Retina (tissue), 1 donor: ENCODE data around the gene ATP5PB.

Experiments
- DNase-seq: peaks from one replicate; pipeline ENCODE4 v3.0.0-alpha.2; 2016

ATP5PB gene

DNA sequence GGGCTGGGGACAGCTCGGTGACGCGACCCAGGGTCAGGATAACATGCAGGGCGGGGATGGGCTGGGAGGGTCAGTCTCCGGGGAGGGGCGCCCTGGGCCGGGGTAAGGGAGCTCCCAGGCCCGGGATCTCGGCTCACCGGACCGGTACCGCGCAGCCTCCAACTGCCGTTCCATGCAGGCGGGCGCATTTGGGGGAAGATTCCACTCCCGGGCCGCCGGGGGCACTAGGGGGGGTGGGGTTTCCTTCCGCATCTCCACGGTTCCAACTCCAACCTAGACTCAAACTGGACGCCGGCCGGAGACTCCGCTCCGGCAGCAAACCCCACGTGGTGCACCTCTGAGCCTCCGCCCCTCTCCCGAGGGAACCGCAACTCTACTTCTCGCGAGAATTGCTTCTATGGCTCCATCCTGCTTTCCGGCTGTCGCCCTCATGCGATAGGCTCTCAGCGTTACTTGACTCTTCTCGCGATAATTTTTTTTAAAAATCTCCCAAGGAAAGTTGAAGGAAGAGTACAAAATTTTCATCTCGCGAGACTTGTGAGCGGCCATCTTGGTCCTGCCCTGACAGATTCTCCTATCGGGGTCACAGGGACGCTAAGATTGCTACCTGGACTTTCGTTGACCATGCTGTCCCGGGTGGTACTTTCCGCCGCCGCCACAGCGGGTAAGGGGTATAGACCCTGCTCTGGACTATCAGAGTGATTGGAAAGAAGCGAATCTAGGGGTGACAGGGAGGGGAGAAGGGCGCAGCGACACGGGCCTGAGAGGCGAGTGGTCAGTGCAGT lies at the start of gene ATP5PB, which contains the start of gene WDR77:
TSS of gene ATP5PB (plus strand) at position 547 of the 785 bp plus-strand sequence. CDS start at position 625, 78 bp downstream.
TSS of gene WDR77 (minus strand) at position 339 of the 785 bp plus-strand sequence. CDS start at position 252, 87 bp downstream.
- DNase-seq: peak; percentile 95

- peak; percentile 45 for DNase-seq
Observed at GRCh38 chr1:111399792-111400610, 49.3 kb upstream of the ATP5PB start.

DNA sequence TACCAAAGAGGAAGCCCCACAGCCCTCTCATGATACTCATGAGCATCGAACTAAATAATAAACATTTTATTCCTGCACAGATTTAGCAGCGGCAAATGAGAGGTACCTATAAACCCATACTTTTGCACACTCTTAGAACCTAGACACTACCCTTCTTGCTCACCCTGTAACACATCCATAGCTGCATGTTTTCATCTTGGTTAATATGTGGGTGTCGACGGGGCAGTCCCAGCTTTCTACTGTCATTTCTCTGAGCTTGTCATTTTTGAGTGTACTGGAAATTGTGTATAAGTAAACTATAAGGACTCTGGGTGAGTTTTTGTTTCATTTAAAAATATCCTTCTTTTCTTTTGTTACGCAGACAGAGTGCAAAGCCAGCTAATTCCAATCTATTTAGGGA lies 47.2 kb upstream of the ATP5PB start:
- no peak for DNase-seq

GRCh38 chr1:111404588-111404987 lies 44.7 kb upstream of the ATP5PB start:
- no peak for DNase-seq

DNA sequence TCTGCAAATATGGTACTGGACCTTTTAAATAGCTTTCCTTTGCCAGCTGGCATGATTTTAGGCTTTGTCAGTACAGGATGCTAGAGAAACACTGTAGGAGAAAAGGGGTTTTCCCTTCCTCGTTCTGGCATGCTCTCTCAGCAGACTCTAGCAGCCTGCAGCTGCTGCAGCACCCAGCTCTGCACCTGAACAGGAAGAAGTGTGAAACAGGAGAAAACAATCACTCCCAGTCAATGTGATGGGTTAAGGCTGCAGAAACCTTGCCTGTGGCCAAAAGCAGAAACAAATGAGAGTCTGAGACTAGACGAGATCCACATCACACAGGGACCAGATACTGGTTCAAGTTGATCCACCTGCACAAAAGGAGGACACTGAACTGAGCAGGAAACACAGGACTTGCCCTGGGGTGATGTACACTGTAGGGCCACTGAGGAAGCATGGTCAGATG lies 42.9 kb upstream of the ATP5PB start:
- DNase-seq: no peak

DNA sequence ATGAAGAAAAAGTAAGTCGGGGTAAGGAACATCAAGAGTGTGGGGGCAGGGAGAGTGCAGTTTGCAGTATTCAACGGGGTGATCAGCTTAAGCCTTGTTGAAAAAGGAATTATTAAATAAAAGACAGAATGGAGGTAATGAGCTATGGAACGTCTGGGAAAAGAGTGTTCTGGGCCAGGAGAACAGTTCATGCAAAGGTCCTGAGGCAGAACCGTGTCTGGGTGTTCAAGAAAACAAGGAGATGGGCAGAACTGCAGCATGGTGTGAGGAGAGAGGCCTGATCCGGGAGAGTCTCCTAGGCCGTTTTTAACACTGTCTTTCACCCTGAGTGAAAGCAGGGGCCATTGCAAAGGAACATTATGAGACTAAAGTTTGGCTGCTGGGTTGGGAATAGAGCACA lies 42.0 kb upstream of the ATP5PB start:
- DNase-seq: no peak

GRCh38 chr1:111412839-111413238 lies 36.4 kb upstream of the ATP5PB start:
- no peak for DNase-seq

DNA sequence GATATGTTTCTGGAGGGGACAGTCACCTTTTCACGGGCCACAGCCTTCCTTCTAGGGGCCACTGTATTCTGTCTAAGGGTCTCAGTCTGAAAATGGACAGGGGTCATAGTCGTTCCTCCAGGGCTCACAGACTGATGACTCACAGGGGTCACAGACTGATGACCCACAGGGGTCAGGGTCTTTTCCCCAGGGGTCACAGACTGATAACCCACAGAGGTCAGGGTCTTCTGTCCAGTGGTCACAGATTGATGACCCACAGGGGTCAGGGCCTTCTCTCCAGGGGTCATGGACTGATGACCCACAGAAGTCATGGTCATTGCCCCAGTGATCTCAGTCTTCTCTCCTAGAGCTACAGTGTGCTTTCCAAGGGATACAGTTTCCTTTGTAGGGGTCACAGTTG lies 34.5 kb upstream of the ATP5PB start:
- DNase-seq: no peak

- no peak for DNase-seq
Observed at GRCh38 chr1:111415461-111415860, 33.8 kb upstream of the ATP5PB start.

DNA sequence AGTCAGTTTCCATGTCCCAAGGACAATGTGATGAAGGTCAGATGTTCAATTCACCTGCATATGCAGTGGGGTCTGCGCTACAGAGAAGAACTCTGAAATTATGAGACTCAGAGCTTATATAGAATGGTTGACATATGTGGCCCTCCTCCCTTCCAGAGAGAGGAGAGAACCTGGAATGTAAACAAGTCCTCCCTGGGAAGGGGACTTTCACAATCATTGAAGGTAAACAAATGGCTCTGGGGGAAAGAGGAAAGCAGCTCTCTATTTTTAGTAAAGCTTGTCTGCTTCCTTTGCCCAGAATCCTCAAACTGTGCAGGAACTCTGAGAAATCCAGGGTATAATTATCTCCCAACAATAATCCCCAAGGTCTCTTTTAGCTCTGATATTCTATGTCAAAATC lies 31.5 kb upstream of the ATP5PB start:
- DNase-seq: no peak

- no peak for DNase-seq
Observed at GRCh38 chr1:111419037-111419436, 30.2 kb upstream of the ATP5PB start.

DNA sequence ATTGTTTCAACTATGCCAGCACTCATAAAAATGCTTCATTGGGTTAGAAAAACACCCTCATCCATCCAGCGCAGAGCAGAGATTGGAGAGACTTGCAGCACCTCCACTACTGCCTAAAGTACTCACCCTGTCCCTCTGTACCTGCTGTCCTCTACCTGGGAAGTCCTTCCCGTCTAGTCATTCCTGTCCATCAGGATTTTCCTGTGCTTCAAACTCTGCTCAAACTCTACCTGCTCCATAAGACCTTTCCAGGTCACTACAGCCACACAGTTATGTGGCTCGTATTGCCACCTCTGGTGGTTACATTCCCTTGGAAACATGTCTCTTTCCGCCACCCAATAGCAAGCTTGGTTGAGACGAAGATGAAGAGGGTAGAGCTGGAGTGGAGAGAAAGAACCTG lies 28.9 kb upstream of the ATP5PB start:
- DNase-seq: no peak

GRCh38 chr1:111422546-111423391 lies 26.5 kb upstream of the ATP5PB start:
- DNase-seq: no peak

- DNase-seq: no peak
Observed at GRCh38 chr1:111424281-111424680, 25.0 kb upstream of the ATP5PB start.

DNA sequence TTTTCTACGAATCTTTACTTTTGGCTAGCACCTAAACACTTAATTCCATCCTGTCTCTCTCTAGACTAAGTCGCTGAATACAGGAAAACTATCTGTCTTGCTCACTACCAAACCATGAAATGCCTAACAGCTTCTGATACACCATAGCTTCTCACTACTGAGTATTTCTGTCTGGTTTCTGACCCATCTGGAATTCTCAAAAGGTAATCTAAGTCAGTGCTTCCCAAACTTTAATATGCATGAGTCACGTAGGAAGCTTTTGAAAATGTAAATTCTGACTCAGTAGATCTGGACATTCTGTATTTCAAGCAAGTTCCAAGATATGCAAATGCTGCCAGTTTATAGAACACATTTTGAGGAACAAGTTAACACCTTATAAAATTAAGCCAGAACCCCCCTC lies 12.5 kb upstream of the ATP5PB start:
- DNase-seq: no peak

DNA sequence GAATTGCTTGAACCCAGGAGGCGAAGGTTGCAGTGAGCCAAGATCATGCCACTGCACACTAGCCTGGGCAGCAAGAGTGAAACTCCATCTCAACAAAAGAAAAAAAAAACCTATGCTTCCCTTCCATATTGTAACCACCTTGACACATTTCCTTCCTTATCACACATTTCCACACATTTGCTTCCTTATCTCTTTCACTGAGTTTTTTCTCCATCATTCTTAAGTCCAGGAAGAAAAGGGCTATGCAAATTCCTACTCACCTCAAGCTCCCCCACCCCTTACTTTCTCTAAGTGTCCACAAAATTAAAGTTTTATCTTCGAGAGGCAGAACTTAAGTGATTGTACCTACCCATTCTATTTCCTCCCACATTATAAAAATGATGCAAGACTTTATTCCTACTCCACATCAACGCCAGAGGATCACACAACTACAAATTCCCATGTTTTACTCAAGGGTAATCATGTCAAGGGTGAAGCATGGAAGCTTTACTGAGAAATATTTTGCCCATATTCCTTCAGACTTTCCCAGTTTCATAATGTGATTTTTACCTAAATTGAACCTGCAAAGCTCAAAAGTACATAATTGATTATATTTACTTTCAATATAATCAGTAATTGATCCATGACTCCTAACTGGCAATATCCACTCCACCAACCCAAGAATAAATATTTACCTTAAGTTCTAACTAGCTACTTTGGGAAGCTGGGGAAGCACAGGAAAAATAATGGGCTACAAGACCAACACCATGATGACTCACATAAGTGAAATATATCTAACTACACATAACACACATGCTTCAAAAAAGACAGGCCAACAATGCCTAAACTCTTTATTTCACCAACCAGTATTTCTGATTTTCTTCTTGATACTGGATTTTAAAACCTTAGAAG lies 9.6 kb upstream of the ATP5PB start:
- DNase-seq: no peak

DNA sequence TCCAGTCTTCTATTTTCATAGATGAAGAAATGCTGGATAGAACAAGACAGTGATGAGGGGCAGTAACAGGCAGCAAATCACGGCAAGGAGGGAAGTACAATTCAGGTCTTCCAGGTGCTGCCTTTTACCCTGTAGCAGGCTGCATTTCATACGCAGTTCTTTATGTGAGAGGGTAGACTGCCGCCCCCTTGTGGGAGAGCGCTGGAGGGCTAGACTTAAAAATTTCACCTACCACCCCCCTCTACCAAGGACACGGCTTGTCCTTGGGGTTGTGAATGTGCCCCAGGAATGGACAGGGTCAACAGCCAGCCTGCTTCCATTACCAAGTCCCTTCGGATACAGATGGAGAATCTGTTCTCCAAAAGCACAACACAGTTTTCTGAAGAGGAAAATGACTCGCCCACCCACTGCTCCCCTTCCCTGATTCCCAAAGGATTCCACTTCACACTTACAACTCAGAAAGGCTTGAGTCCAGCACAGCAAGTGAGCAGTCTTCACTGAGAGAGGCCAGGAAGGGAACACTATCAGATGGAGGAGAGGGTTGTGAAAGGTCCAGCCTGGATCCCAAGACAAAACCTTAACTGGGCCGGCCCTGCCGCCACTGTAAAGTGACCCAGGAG lies 7.6 kb upstream of the ATP5PB start:
- no peak for DNase-seq

DNA sequence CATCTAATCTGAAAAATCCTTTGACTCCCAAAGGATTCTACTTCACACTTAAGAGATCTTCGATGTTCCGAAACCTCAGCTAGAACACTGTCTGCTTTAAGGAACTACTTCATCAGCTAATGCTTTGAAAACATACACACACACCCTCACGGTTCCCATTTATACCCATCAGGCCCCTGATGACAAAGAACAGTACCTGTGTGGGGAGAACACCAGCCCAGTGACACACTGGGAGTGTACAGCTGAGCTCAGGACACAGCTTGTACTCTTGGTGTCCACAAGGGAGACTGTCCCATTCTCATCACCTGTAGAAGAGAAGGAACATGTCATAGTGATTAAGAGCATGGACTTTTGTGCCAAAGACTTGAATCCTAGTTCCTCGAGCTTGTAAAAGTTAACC lies 6.8 kb upstream of the ATP5PB start:
- no peak for DNase-seq

- no peak for DNase-seq
Observed at GRCh38 chr1:111444031-111444430, 5.2 kb upstream of the ATP5PB start.

- no peak for DNase-seq
Observed at GRCh38 chr1:111446546-111446945, 2.7 kb upstream of the ATP5PB start.
